ENCODE results near the gene RAB29.
A peak's percentile ranks its signal among the peaks of the same experiment; 100 is the strongest.

The RAB29 gene

DNA sequence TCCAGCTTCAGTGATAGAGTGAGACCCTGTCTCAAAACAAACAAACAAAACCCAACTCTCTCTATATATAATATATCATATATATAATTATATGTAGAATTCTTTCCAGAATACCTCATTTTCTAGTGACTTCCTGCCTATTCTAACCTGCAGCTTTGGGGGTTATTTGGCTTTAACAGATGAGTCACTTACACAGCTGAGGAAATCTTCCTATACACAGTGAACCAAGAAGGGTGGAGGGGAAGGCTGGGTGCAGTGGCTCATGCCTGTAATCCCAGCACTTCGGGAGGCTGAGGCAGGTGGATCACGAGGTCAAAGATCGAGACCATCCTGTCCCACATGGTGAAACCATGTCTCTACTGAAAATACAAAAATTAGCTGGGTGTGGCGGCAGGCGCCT is 9.2 kb downstream of the RAB29 start:
- TF ChIP-seq ZNF8 (CRISPR knock-in tag; IDR thresholded peaks at IDR 0.05) (no peak), ZFP3 (CRISPR knock-in tag; IDR thresholded peaks at IDR 0.05) (no peak), ESRRG (CRISPR knock-in tag; IDR thresholded peaks at IDR 0.05) (no peak), GLIS3 (CRISPR knock-in tag; IDR thresholded peaks at IDR 0.05) (no peak), TOX (CRISPR knock-in tag; IDR thresholded peaks at IDR 0.05; ENCODE audit: borderline replicate concordance) (no peak), ZC3H10 (CRISPR knock-in tag; IDR thresholded peaks at IDR 0.05) (no peak), RARB (CRISPR knock-in tag; IDR thresholded peaks at IDR 0.05) (no peak), TCF4 (CRISPR knock-in tag; IDR thresholded peaks at IDR 0.05; ENCODE audit: borderline replicate concordance) (no peak), BACH2 (CRISPR knock-in tag; IDR thresholded peaks at IDR 0.05; ENCODE audit: borderline replicate concordance) (no peak), ISL1 (CRISPR knock-in tag; IDR thresholded peaks at IDR 0.05) (no peak), SNAI2 (CRISPR knock-in tag; IDR thresholded peaks at IDR 0.05) (no peak), ARNTL (CRISPR knock-in tag; IDR thresholded peaks at IDR 0.05; ENCODE audit: borderline replicate concordance, low read depth) (no peak), CSDC2 (CRISPR knock-in tag; IDR thresholded peaks at IDR 0.05) (no peak)
- TF ChIP-seq, protein P1, sequence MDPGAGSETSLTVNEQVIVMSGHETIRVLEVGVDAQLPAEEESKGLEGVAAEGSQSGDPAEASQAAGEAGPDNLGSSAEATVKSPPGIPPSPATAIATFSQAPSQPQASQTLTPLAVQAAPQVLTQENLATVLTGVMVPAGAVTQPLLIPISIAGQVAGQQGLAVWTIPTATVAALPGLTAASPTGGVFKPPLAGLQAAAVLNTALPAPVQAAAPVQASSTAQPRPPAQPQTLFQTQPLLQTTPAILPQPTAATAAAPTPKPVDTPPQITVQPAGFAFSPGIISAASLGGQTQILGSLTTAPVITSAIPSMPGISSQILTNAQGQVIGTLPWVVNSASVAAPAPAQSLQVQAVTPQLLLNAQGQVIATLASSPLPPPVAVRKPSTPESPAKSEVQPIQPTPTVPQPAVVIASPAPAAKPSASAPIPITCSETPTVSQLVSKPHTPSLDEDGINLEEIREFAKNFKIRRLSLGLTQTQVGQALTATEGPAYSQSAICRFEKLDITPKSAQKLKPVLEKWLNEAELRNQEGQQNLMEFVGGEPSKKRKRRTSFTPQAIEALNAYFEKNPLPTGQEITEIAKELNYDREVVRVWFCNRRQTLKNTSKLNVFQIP (CRISPR knock-in tag; IDR thresholded peaks at IDR 0.05; ENCODE audit: borderline replicate concordance, low read depth), result no peak
- TF ChIP-seq, protein P2, sequence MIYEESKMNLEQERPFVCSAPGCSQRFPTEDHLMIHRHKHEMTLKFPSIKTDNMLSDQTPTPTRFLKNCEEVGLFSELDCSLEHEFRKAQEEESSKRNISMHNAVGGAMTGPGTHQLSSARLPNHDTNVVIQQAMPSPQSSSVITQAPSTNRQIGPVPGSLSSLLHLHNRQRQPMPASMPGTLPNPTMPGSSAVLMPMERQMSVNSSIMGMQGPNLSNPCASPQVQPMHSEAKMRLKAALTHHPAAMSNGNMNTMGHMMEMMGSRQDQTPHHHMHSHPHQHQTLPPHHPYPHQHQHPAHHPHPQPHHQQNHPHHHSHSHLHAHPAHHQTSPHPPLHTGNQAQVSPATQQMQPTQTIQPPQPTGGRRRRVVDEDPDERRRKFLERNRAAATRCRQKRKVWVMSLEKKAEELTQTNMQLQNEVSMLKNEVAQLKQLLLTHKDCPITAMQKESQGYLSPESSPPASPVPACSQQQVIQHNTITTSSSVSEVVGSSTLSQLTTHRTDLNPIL (CRISPR knock-in tag; IDR thresholded peaks at IDR 0.05; ENCODE audit: low read depth), result no peak
- TF ChIP-seq, protein P3, sequence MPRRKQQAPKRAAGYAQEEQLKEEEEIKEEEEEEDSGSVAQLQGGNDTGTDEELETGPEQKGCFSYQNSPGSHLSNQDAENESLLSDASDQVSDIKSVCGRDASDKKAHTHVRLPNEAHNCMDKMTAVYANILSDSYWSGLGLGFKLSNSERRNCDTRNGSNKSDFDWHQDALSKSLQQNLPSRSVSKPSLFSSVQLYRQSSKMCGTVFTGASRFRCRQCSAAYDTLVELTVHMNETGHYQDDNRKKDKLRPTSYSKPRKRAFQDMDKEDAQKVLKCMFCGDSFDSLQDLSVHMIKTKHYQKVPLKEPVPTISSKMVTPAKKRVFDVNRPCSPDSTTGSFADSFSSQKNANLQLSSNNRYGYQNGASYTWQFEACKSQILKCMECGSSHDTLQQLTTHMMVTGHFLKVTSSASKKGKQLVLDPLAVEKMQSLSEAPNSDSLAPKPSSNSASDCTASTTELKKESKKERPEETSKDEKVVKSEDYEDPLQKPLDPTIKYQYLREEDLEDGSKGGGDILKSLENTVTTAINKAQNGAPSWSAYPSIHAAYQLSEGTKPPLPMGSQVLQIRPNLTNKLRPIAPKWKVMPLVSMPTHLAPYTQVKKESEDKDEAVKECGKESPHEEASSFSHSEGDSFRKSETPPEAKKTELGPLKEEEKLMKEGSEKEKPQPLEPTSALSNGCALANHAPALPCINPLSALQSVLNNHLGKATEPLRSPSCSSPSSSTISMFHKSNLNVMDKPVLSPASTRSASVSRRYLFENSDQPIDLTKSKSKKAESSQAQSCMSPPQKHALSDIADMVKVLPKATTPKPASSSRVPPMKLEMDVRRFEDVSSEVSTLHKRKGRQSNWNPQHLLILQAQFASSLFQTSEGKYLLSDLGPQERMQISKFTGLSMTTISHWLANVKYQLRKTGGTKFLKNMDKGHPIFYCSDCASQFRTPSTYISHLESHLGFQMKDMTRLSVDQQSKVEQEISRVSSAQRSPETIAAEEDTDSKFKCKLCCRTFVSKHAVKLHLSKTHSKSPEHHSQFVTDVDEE (CRISPR knock-in tag; IDR thresholded peaks at IDR 0.05), result no peak
- TF ChIP-seq, protein P4, sequence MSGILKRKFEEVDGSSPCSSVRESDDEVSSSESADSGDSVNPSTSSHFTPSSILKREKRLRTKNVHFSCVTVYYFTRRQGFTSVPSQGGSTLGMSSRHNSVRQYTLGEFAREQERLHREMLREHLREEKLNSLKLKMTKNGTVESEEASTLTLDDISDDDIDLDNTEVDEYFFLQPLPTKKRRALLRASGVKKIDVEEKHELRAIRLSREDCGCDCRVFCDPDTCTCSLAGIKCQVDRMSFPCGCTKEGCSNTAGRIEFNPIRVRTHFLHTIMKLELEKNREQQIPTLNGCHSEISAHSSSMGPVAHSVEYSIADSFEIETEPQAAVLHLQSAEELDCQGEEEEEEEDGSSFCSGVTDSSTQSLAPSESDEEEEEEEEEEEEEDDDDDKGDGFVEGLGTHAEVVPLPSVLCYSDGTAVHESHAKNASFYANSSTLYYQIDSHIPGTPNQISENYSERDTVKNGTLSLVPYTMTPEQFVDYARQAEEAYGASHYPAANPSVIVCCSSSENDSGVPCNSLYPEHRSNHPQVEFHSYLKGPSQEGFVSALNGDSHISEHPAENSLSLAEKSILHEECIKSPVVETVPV (CRISPR knock-in tag; IDR thresholded peaks at IDR 0.05), result no peak
- ATAC-seq, result peak; percentile 66

DNA sequence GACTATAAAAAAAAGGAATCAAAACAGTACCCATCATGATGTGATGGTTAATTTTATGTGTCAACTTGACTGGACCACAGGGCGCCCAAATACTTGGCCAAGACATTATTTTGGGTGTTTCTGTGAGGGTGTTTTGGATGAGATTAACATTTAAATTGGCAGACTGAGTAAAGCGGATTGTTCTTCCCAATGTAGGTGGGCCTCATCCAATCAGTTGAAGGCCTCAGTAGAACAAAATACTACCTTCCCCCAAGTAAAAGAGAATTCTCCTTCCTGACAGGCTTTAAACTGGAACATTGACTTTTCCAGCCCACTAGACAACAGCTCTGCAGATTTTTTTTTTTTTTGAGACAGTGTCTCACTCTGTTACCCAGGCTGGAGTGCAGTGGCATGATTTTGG is 10.7 kb downstream of the RAB29 start:
- TF ChIP-seq GLIS3 (CRISPR knock-in tag; IDR thresholded peaks at IDR 0.05), result no peak
- TF ChIP-seq, protein P2 (CRISPR knock-in tag; IDR thresholded peaks at IDR 0.05; ENCODE audit: low read depth), result no peak
- TF ChIP-seq, protein P4 (CRISPR knock-in tag; IDR thresholded peaks at IDR 0.05), result no peak
- ATAC-seq, result no peak

DNA sequence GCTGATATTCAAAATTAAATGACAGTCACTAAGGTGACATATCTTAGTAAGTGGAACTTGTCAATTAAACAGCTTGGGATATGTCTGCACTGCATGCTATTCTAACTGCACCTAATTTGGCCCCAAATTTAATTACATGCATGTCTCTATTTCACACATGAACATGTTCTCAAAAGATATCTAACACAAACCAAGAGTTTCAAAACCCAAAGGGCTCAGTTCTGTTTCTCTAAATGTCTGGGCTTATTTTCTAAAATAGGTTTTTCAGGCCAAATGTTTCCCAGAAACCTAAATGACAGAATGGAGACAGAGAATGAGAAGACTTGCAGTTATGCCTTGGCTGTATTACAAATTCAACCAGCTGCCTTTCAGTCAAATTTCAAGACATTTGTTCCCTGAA is 11.3 kb downstream of the RAB29 start:
- TF ChIP-seq RARB (CRISPR knock-in tag; IDR thresholded peaks at IDR 0.05), result no peak
- TF ChIP-seq BACH2 (CRISPR knock-in tag; IDR thresholded peaks at IDR 0.05; ENCODE audit: borderline replicate concordance), result no peak
- TF ChIP-seq ARNTL (CRISPR knock-in tag; IDR thresholded peaks at IDR 0.05; ENCODE audit: borderline replicate concordance, low read depth), result no peak
- TF ChIP-seq SNAI2 (CRISPR knock-in tag; IDR thresholded peaks at IDR 0.05), result no peak
- TF ChIP-seq ZNF70 (CRISPR knock-in tag; IDR thresholded peaks at IDR 0.05), result no peak
- no peak for TF ChIP-seq TOX (CRISPR knock-in tag; IDR thresholded peaks at IDR 0.05; ENCODE audit: borderline replicate concordance)
- no peak for TF ChIP-seq ZNF565 (CRISPR knock-in tag; conservative IDR thresholded peaks at IDR 0.05; ENCODE audit: low read depth)
- TF ChIP-seq, protein P5, sequence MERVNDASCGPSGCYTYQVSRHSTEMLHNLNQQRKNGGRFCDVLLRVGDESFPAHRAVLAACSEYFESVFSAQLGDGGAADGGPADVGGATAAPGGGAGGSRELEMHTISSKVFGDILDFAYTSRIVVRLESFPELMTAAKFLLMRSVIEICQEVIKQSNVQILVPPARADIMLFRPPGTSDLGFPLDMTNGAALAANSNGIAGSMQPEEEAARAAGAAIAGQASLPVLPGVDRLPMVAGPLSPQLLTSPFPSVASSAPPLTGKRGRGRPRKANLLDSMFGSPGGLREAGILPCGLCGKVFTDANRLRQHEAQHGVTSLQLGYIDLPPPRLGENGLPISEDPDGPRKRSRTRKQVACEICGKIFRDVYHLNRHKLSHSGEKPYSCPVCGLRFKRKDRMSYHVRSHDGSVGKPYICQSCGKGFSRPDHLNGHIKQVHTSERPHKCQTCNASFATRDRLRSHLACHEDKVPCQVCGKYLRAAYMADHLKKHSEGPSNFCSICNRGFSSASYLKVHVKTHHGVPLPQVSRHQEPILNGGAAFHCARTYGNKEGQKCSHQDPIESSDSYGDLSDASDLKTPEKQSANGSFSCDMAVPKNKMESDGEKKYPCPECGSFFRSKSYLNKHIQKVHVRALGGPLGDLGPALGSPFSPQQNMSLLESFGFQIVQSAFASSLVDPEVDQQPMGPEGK (CRISPR knock-in tag; IDR thresholded peaks at IDR 0.05; ENCODE audit: borderline replicate concordance), result no peak
- no peak for TF ChIP-seq ESRRG (CRISPR knock-in tag; IDR thresholded peaks at IDR 0.05)
- no peak for ATAC-seq
